CD4-positive, alpha-beta T cell treated with Interleukin-10 for 1 hour (primary cell): ENCODE results near the gene CYP2W1.
"Not testable (repeated sequence)": the region's sequence is repeated elsewhere in the genome, so short reads cannot be mapped to it uniquely, and the experiment has no call there.

Experiments used
- DNase-seq: peaks from one replicate; pipeline ENCODE4 v3.0.0-alpha.2; 2020

CYP2W1 gene

GRCh38 chr7:983004-983615, at the start of gene CYP2W1:
Gene CYP2W1 (plus strand): TSS chr7:983181. CDS start chr7:983212, 31 bp downstream.
- DNase-seq: no peak

GRCh38 chr7:934469-935163, 48.4 kb upstream of the CYP2W1 start:
- no peak for DNase-seq

- no peak for DNase-seq
Measured at GRCh38 chr7:935164-935873, 47.7 kb upstream of the CYP2W1 start.

- no peak for DNase-seq
Measured at GRCh38 chr7:935874-936385, 47.1 kb upstream of the CYP2W1 start.

GRCh38 chr7:936386-937054, 46.5 kb upstream of the CYP2W1 start:
- no peak for DNase-seq

- no peak for DNase-seq
Measured at GRCh38 chr7:937856-938484, 45.0 kb upstream of the CYP2W1 start.

GRCh38 chr7:938546-939185, 44.3 kb upstream of the CYP2W1 start:
- DNase-seq: no peak

GRCh38 chr7:939843-940242, 43.1 kb upstream of the CYP2W1 start:
- DNase-seq: no peak

- no peak for DNase-seq
Measured at GRCh38 chr7:940599-941408, 42.2 kb upstream of the CYP2W1 start.

GRCh38 chr7:943793-944192, 39.2 kb upstream of the CYP2W1 start:
- not testable (repeated sequence) for DNase-seq

GRCh38 chr7:944744-945143, 38.2 kb upstream of the CYP2W1 start:
- DNase-seq: no peak

- DNase-seq: no peak
Measured at GRCh38 chr7:945147-945555, 37.8 kb upstream of the CYP2W1 start.

- no peak for DNase-seq
Measured at GRCh38 chr7:945556-946255, 37.3 kb upstream of the CYP2W1 start.

- DNase-seq: no peak
Measured at GRCh38 chr7:946256-946996, 36.6 kb upstream of the CYP2W1 start.

GRCh38 chr7:947391-948210, 35.4 kb upstream of the CYP2W1 start:
- DNase-seq: no peak

GRCh38 chr7:949021-949934, 33.7 kb upstream of the CYP2W1 start:
- no peak for DNase-seq

- DNase-seq: no peak
Measured at GRCh38 chr7:951881-952547, 31.0 kb upstream of the CYP2W1 start.
